HG02840 (cell line): Measurements from ENCODE around the gene G6PC3.

Experiments
- ATAC-seq: cut with Tn5 transposase; IDR thresholded peaks from one replicate; pipeline ENCODE4 v1.9.1; 2021; ENCODE audit warnings: mild to moderate bottlenecking, moderate library complexity, moderate number of reproducible peaks; ENCODE audit not compliant: unreplicated experiment, low FRiP score

G6PC3 gene

GRCh38 chr17:44059101-44059892 is 11.2 kb upstream of the G6PC3 start:
- no peak for ATAC-seq

GRCh38 chr17:44061446-44061845 is 9.1 kb upstream of the G6PC3 start:
- ATAC-seq, result no peak

- ATAC-seq, result no peak
Observed at GRCh38 chr17:44062871-44063270, 7.7 kb upstream of the G6PC3 start.

DNA sequence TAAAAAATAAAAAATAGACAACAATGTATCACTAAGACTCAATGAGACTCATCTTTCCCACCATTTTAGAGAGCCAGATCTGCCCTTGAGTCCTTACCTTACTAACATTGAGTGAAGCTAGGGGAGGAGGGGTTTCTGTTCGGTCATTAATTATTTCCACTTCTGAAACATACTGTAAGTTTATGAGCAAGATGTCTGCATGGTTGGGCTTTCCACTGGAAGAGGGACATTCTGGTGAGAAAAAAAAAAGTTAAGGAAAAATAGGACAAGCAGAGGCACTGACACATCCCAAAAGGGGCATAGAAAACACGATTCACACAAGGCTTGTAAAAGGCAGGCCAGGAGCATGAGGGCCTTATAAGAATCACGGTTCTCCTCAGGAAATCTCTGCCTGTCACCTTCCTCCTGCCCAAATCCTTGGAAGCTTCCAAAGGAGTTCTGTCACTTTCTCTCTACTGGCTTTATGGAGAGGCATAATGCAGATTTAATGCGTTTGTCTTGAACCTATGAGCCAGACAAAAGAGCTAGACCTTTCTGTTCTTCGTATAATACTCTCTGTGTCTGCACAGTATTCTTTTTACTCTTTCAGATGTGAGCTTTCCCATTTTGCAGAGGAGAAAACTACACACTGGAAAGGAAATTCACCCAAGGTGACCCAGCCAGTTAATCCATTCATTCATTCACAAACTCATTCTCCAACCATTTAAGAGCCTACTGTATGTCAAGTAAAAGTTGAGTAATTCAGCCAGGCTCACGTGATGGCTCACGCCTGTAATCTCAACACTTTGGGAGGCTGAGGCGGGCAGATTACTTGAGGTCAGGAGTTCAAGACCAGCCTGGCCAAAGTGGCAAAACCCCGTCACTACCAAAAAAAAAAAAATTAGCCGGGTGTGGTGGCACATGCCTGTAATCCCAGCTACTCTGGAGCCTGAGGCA is 6.6 kb upstream of the G6PC3 start:
- no peak for ATAC-seq

GRCh38 chr17:44065668-44066203 is 4.8 kb upstream of the G6PC3 start:
- ATAC-seq, result no peak

GRCh38 chr17:44066204-44066930 is 4.2 kb upstream of the G6PC3 start, which contains the start of gene LSM12:
Gene LSM12, minus strand, starts transcription at chr17:44066671. Its CDS starts 84 bp downstream, at chr17:44066587.
- ATAC-seq, result peak; percentile 46

GRCh38 chr17:44067545-44067940 is 3.0 kb upstream of the G6PC3 start:
- no peak for ATAC-seq

DNA sequence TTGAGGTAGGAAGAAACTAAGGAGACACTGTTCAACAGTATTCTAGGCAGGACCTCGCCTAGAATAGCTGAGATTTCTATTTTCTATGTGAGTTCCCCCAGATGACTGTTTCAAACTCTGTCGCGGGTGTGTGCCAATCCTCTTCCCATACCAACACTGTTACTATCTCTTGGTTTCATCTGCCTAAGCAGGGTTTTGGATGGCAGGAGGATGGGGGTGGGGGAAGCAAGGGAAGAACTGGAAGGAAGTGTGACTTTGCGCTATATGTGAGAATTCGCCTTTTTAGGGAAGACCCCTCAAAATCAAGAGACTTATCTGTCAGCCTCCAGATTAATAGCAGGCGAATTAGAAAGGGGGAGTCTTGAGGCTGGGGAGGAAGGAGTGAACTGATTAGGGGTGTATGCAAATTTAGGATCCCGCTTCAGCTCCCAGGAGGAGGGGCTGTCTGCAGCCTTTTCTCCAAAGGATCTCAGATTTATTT is 521 bp upstream of the G6PC3 start:
- peak; percentile 3 for ATAC-seq

DNA sequence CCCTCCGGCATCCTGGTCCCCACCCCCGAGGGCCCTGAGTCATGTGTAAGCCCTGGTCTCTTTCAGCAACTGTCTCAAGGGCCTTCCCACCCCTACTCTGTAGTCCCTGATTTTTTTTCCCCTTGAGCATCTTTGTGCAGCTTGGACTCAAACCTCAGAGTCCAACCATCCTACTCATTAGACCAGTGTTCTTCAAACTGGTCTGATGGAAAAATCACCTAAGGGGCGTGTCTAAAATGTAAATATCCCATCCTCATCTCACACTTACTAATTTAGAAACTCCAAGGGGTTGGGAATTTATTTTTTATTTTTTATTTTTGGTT is 624 bp downstream of the G6PC3 start:
- no peak for ATAC-seq

GRCh38 chr17:44071772-44072171 is 1.2 kb downstream of the G6PC3 start:
- ATAC-seq, result no peak

GRCh38 chr17:44074231-44074910 is 3.8 kb downstream of the G6PC3 start:
- no peak for ATAC-seq

DNA sequence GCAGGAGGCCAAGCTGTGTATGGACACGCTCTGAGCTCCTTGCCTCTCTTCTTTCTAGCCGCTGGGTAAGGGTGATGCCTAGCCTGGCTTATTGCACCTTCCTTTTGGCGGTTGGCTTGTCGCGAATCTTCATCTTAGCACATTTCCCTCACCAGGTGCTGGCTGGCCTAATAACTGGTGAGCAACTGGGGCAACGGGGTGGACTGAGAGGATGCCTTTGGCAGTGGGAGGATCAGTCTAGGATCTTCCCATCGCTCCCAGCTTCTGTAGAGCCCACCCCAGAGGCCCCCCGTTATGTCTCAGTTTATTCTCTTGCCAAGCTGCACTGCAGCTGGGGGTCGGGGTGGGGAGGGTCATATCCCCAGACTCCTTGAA is 4.4 kb downstream of the G6PC3 start:
- no peak for ATAC-seq

DNA sequence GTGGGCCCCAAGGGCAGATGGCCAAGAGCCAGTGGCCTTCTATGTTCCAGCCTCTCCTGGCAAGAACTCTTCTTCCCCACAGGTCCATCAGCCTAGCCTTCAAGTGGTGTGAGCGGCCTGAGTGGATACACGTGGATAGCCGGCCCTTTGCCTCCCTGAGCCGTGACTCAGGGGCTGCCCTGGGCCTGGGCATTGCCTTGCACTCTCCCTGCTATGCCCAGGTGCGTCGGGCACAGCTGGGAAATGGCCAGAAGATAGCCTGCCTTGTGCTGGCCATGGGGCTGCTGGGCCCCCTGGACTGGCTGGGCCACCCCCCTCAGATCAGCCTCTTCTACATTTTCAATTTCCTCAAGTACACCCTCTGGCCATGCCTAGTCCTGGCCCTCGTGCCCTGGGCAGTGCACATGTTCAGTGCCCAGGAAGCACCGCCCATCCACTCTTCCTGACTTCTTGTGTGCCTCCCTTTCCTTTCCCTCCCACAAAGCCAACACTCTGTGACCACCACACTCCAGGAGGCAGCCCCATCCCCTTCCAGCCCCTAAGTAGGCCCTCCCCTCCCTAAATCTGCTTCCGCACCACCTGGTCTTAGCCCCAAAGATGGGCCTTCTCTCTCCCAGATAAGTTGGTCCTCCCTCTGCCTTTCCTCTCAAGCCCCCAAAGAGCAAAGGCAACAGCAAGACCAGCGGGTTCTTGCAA is 5.2 kb downstream of the G6PC3 start:
- no peak for ATAC-seq

- no peak for ATAC-seq
Observed at GRCh38 chr17:44076716-44077594, 6.4 kb downstream of the G6PC3 start.

DNA sequence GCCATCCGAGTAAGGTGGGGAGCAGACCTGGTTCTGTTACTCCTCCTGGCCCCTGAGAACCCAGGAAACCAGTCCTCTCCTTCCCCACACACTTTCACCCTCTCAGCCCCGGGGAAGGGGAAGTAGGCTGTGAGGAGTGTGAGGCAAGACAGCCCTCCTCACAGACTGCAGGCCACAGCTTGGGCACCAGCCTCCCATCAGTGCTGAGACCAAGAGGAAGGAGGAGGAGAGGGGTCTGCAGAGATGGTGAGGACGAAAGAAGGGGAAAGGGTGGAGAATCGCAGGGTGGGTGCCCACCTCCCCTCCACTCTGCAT is 7.0 kb downstream of the G6PC3 start:
- ATAC-seq, result no peak

- ATAC-seq, result no peak
Observed at GRCh38 chr17:44078412-44078811, 7.9 kb downstream of the G6PC3 start.

GRCh38 chr17:44079877-44080821 is 9.6 kb downstream of the G6PC3 start:
- no peak for ATAC-seq

DNA sequence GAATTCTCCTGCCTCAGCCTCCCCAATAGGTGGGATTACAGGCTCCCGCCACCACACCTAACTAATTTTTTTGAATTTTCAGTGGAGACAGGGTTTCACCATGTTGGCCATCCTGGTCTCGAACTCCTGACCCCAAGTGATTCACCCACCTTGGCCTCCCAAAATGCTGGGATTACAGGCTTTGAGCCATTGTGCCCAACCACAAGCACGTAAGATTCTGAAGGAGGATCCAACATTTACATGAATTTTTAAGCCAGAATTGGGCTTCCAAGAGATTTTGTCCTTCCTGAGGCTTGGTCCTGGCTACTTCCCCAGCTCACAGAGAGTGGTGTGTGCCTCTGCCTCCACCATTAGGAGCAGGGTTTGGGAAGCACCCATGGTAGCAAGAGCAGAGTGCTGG is 11.1 kb downstream of the G6PC3 start:
- ATAC-seq, result no peak
